GM18502 (cell line): ENCODE measurements around the gene R3HDM4.
A peak's percentile ranks its signal among the peaks of the same experiment; 100 is the strongest.

Experiments
- ATAC-seq: cut with Tn5 transposase; IDR thresholded peaks from one replicate; pipeline ENCODE4 v1.9.1; 2021; ENCODE audit warnings: mild to moderate bottlenecking; ENCODE audit not compliant: unreplicated experiment, poor library complexity

Gene R3HDM4

GRCh38 chr19:932648-933552 is 19.9 kb upstream of the R3HDM4 start:
- ATAC-seq: no peak

- ATAC-seq: no peak
These were observed 19.0 kb upstream of the R3HDM4 start for GRCh38 chr19:931860-932647.

- ATAC-seq: no peak
These were observed 16.9 kb upstream of the R3HDM4 start for GRCh38 chr19:929891-930258.

GRCh38 chr19:929203-929890 is 16.3 kb upstream of the R3HDM4 start:
- ATAC-seq: no peak

DNA sequence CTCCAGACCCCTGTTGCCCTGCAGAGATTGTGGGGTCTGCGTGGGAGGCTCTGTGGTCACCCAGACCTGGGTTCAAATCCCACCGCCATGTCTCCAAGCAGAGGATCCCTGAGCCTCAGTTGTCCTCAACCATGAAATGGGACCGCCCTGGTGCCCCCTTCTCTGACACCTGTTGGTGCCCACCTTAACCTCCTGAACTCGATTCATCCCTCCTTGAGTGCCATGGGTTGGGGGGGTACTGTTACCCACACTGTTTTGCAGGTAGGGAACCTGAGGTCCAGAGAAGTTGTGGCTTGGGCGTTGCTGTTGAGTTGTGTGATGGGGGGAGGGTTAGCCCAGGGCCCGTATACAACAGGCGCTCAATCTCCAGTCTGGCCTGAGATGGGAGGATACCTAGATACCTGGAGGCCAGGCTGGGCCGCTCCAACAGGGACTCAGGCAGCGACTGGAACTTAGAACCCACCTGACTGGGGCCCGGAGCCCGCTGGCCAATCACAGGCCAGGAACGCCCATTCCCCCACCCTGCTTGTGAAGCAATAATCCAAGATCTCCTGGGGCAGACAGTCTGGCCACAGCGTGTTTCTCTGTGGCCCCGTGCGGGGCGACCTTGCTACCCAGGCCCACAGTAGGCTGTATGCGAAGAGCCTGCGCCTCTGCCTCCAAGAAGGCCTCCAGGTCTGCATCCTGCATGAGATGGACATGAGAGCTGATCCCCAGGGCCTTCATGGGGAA is 15.6 kb upstream of the R3HDM4 start:
- no peak for ATAC-seq

DNA sequence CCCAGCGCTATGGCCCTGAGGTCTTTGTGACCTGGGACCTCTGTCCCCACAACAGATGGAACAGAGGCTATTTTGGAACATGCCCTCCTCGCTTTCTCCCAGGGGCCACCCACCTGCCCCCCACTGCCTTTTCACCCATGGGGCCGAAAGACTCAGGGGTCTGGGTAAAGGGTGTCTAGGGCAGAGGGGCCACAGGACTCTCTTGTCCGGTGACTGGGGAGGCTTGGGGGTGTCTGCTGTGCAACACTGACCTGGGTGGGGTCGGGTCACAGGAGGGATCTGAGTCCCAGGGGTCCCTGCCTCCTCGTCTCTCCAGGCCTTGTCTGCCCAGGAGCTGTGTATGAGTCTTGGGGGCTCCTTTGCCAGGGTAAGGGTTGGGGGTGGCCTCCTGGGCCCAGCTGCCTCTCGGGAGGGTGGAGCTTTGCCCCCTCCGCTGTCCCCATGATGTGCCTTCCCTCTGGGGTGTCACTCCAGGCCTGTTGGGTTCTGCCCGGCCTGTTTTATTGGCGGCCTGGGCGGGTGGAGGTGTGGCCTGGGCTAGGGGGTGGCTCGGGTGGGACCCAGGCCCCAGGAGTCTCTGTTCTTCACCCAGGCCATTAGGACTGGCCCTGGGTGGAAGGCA is 14.9 kb upstream of the R3HDM4 start:
- no peak for ATAC-seq

DNA sequence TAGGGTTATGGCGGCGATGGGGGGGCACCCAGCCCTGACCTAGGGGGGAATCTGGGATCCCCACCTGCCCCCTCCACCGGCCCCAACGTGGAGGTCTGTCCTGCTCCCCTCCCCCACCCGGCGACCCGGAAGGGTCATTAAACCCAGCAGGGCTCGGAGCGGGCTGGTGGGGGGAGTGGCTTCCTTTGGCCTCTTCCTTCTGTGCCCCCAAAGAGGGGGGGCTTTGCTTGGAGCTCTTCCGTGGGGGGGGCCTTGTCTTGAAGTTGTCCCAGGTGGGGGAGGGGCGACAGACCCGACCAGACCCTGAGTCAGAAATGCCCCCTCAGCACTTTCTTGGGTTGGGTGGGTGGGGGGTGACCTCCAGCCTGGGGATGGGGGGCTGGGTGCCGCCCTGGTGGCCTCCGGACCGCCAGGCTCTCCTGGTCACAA is 14.3 kb upstream of the R3HDM4 start:
- no peak for ATAC-seq

DNA sequence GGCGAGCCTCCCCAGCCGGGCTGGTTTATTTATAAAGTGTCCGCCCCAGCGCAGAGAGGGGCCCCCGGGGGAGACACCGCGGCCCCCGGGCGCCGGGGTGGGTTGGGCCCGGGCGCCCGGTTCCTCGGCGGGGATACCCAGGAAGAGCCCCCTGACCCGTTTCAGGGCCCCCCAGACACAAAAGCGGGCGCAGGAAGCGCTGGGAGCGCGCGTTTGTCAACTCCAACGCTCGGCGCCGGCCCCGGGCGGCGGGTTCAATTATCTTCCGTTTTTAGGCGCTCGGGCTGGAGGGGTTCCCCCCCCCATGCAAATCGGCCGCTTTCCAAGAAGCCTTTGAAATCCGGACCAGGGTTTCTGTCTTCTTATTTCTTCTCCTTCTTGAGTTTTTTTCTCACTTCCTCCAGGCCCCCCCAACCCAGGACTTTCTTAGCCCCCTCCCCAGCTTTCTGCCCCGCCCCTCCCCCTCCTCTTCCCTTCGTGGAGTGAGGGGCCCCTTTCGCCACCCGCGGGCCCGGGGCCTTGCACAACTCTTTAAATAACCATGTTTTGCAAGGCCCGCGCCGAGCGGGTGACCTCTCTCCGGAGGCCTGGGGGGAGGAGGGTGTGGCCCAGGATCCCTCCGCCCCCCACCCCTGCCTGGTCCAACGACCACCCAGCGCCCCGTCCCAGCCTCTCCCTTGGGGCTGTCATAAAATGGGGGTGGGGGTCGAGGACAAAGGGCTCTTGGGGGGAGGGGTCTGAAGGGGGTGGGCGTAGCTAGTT is 13.8 kb upstream of the R3HDM4 start:
- ATAC-seq: no peak

DNA sequence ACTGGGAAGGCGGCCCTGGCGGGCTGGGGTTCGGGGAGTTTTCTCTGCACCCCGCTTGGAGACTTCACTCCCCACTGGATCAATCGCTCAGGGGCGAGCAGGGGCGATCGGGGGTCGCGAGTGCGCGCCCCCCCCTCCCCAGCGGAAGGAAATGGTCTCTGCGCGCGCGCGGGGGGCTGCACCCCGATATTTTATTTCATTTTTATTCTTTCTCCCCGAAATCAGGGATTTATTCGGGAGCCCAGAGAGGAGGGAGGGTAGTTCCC is 13.2 kb upstream of the R3HDM4 start:
- ATAC-seq: no peak

DNA sequence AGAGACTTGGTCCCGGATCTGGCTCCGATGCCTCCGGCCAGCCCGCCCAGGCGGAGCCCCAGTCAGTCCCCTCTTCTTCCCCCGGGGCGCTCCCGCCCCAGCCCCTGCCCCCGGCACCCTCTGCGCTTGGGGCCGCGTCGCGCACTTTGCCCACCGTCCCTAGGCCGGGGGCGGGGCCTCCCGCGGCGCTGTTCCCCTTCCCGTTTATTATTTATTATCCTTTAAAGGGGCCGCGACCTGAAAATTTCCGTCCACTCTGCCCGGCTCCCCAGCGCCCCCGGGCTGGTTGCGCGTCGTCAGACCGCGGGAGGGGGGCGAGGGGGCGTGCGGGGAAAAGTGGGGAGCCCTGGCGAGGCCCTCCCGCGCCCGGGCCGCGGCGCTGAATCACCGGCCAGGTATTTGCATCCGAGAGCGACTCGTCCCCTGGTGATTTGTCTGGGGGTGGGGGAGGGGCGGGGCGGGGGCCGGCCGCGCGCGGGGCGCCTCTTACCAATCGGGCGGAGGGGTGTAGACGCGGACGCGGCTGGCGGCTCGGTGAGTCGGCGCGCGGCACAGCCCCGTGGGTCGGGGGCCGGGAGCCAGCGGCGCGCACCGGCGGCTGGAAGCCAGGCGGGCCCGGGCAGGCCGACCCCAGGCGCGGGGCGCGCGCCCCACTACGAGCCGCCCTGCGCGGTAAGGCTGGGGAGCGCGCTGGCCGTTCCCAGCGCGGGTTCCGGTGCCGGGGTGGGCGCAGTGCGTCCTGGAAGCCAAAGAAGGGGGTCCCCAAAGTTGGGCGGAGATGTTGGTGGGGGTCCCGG is 12.7 kb upstream of the R3HDM4 start, which contains the start of gene ARID3A:
Gene ARID3A (plus strand): TSS at position 510 of the 797 bp plus-strand sequence. CDS start 3,494 bp downstream, outside the sequence.
- ATAC-seq: peak; percentile 56

DNA sequence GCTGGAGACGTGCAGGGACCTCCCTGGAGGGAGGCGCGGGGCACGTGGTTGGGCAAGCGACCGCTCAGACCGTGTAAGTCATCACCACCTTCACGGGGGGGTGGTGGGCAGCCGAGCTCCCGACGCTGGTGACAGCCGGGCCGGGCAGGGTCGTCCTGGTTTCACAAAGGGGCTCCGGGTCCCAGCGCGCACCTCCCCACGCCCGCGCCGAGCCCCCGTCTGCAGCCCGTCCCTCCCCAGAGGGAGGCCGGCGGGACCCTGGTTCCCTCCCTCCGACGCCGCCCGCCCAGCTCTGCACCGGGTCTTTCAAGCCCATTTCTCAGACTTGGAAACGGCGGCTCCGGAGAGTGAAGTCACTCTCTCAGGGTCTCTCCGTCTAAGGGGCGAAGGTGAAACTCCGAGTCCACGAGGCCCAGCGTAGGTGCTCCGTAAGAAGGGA is 12.1 kb upstream of the R3HDM4 start:
- ATAC-seq: peak; percentile 39

DNA sequence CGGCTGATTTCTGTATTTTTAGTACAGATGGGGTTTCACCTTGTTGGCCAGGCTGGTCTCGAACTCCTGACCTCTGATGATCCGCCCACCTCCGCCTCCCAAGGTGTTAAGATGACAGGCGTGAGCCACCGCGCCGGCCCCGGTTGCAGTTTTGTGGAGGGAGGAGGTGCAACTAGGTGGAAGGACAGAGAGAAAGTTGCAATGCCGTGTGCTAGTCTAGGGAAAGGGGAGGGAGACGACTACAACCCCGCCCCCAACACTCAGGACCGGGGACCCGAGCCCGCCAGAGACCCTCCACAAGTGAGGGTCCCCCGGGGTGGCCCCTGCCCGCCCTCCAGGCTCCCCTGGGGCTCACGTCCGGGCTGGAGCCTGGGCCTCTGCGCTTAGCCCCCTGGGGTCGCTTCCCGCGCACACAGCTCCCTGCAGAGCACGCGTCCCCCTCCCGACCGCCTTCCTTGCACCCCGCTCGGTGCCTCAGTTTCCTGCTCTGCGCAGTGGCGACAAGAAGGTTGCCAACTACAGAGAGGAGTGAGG is 11.6 kb upstream of the R3HDM4 start:
- ATAC-seq: no peak

GRCh38 chr19:920051-920864 is 7.2 kb upstream of the R3HDM4 start:
- no peak for ATAC-seq

DNA sequence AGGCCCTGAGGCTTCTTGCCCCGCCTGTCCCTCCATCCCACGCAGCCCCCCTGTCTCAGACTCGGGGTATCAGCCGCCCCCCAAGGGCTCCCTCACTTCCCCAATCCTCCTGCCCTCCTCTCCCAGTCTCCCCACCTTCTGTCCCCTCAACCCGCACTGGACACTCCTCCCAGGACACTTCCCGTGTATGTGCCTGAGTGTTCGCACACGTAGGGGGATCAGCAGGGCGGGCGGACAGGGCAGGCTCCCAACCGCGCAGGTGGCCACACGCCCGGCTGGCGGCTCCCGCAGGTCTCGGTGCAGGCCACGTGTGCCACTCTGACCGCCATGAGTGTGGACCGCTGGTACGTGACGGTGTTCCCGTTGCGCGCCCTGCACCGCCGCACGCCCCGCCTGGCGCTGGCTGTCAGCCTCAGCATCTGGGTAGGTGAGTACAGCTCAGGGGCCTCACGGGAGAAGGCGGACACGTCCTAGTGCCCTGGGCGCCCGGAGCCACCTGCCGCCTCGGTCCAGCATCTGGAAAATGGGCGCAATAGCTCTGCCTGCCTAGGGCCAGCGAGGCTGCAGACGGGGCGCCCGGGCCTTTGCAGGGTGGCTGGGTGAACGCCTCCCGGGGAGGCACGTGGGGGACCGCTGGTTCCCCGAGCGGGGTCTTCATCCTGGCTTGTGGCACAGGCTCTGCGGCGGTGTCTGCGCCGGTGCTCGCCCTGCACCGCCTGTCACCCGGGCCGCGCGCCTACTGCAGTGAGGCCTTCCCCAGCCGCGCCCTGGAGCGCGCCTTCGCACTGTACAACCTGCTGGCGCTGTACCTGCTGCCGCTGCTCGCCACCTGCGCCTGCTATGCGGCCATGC is 6.4 kb upstream of the R3HDM4 start:
- no peak for ATAC-seq

DNA sequence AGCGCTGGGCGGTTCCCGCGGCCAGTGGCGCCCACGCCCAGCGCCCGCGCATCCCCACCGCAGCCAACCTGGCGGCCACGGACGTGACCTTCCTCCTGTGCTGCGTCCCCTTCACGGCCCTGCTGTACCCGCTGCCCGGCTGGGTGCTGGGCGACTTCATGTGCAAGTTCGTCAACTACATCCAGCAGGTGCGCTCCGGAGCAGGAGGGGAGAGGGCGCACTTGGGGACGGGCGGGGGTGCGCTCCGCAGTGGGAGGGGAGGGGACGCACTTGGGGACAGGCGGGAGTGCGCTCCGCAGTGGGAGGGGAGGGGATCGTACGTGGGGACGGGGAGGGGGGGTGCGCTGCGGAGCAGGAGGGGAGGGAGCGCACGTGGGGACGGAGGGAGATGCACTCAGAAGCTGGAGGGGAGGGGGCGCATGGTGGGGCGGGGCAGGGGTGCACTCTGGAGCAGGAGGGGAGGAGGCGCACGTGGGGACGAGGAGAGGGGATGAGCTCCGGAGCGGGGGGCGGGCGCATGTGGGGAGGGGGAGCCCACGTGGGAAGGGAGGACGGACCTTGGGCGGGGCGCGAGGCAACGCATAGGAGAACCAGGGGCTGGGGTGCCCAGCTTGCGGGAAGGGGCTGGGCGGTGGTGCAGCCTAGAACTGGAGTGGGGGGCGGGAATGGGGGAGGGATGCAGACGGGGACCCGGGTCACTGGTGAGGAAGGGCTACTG is 5.6 kb upstream of the R3HDM4 start:
- ATAC-seq: no peak

- no peak for ATAC-seq
These were observed 5.1 kb upstream of the R3HDM4 start for GRCh38 chr19:918152-918437.
